DND-41 (cell line): ENCODE results near the gene SLC48A1.

Experiments used
- ATAC-seq: fragments of 200-7000 bp; cut with Tn5 transposase; 3 replicates; pipeline ENCODE4 v1.9.1; 2021; ENCODE audit warnings: low read depth; ENCODE audit not compliant: insufficient read depth
- DNase-seq: peaks from one replicate; pipeline ENCODE4 v3.0.0-alpha.2; 2020
- H2AFZ ChIP-seq: 2 replicates; pipeline ENCODE4 v1.6.0; 2012; ENCODE audit warnings: low read depth, low read length
- H3K27ac ChIP-seq: 2 replicates; pipeline ENCODE4 v1.5.1; 2012; ENCODE audit warnings: low read length, inconsistent platforms
- H3K27me3 ChIP-seq: fragments of 200-600 bp; sonication (generic); 2 replicates; pipeline ENCODE4 v1.6.0; 2012; ENCODE audit warnings: low read length, mild to moderate bottlenecking, inconsistent platforms; ENCODE audit not compliant: insufficient read depth, poor library complexity
- H3K36me3 ChIP-seq: 2 replicates; pipeline ENCODE4 v1.5.1; 2012; ENCODE audit warnings: low read length, inconsistent platforms; ENCODE audit not compliant: insufficient read depth
- H3K4me1 ChIP-seq: 2 replicates; pipeline ENCODE4 v1.5.1; 2012; ENCODE audit warnings: mild to moderate bottlenecking, low read length; ENCODE audit not compliant: insufficient read depth
- H3K4me2 ChIP-seq: 2 replicates; pipeline ENCODE4 v1.6.0; 2012; ENCODE audit warnings: mild to moderate bottlenecking, moderate library complexity, low read length, inconsistent platforms; ENCODE audit not compliant: insufficient read depth
- H3K4me3 ChIP-seq, 2 experiments: fragments of 200-600 bp in 1 of 2; shearing (Covaris generic) in 1 of 2; 2 replicates each; pipeline ENCODE4 v1.5.1; 2012 to 2016; ENCODE audit warnings: inconsistent platforms in 2 of 2, low read length in 2 of 2, mild to moderate bottlenecking in 2 of 2, low read depth in 1 of 2, moderate library complexity in 1 of 2
- H3K79me2 ChIP-seq: 2 replicates; pipeline ENCODE4 v1.6.0; 2012; ENCODE audit warnings: low read length, inconsistent platforms; ENCODE audit not compliant: insufficient read depth
- H3K9ac ChIP-seq: 2 replicates; pipeline ENCODE4 v1.6.0; 2012; ENCODE audit warnings: low read depth, mild to moderate bottlenecking, inconsistent platforms, low read length, moderate library complexity
- H3K9me3 ChIP-seq: 2 replicates; pipeline ENCODE4 v1.5.1; 2012; ENCODE audit warnings: low read length, moderate library complexity, mild to moderate bottlenecking, inconsistent platforms; ENCODE audit not compliant: insufficient read depth, severe bottlenecking
- H4K20me1 ChIP-seq: 2 replicates; pipeline ENCODE4 v1.6.0; 2012; ENCODE audit warnings: low read length; ENCODE audit not compliant: insufficient read depth
- EZH2 ChIP-seq: IDR thresholded peaks from 3 replicates; pipeline ENCODE4 v1.6.1; 2012; ENCODE audit warnings: borderline replicate concordance, low read depth, mild to moderate bottlenecking, moderate library complexity, low read length, inconsistent platforms; ENCODE audit not compliant: severe bottlenecking
- TF ChIP-seq, protein P1 (sequence below): IDR thresholded peaks from 2 replicates; pipeline ENCODE4 v1.5.1; 2012; ENCODE audit warnings: borderline replicate concordance, low read length, moderate library complexity, mild to moderate bottlenecking; ENCODE audit not compliant: poor library complexity, severe bottlenecking; ENCODE audit errors: extremely low read depth

SLC48A1 gene

GRCh38 chr12:47811072-47811396 is 38.0 kb downstream of the SLC48A1 start:
- no peak for DNase-seq
- no peak for TF ChIP-seq EZH2
- TF ChIP-seq, protein P1, sequence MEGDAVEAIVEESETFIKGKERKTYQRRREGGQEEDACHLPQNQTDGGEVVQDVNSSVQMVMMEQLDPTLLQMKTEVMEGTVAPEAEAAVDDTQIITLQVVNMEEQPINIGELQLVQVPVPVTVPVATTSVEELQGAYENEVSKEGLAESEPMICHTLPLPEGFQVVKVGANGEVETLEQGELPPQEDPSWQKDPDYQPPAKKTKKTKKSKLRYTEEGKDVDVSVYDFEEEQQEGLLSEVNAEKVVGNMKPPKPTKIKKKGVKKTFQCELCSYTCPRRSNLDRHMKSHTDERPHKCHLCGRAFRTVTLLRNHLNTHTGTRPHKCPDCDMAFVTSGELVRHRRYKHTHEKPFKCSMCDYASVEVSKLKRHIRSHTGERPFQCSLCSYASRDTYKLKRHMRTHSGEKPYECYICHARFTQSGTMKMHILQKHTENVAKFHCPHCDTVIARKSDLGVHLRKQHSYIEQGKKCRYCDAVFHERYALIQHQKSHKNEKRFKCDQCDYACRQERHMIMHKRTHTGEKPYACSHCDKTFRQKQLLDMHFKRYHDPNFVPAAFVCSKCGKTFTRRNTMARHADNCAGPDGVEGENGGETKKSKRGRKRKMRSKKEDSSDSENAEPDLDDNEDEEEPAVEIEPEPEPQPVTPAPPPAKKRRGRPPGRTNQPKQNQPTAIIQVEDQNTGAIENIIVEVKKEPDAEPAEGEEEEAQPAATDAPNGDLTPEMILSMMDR: no peak
- Histone ChIP-seq H2AFZ (no peak overlapping the region), H4K20me1 (peaks cover 69% of the 10 kb centered on the region), H3K4me2 (no peak overlapping the region), H3K4me1 (peaks cover 70% of the 10 kb centered on the region), H3K27ac (no peak overlapping the region; the same call in 1 of the 2 replicates), H3K36me3 (no peaks in the 10 kb centered on the region), H3K9me3 (no peaks in the 10 kb centered on the region), H3K79me2 (peaks cover 3% of the 10 kb centered on the region; the same call in 1 of the 2 replicates), H3K27me3 (no peaks in the 10 kb centered on the region), H3K9ac (no peak overlapping the region), H3K4me3 (no peak overlapping the region)
- no peak for ATAC-seq

DNA sequence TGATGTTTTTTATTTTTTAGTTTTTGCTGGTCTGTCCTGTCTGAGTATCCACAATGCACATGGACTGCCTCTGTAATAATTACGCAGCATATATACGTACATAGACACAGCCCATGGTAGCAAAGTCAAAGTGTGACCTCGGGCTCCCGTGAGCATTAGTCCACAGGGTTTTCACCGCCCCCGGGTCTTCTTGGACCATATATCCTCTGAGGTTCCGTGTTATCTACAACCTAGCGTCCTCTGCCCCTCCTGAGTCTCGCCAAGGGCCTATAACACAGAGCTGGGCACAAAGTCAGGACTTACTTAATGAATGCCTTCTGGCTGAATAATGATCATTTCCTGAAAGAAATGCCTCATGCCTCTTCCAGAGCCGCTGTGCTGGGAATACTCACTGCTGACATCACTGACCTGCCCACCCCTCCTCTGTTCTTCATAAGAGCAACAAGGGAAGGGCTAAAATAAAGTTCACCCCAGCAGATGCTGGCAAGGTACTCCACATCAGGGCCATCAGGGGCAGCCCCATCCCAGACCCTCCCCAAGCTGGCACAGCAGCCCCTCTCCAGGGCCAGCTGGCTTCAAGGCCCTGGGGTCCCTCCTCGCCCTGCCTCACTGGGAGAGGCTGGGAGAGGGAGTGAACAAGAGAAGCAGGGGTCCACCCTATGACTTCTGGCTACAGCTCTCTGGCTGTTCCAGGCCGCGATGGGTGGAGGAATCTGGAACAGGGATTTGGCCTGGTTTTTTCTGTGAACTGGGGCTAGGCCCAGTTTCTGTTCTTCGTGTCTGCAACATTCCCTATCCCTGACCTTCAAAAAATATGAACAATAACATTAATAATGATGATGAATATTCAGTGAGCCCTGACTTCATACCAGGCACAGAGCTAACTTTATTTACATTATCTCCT is 38.8 kb downstream of the SLC48A1 start:
- Histone ChIP-seq H3K36me3 (no peaks in the 10 kb centered on the region), H3K79me2 (peaks cover 3% of the 10 kb centered on the region; the same call in 1 of the 2 replicates), H3K4me3 (no peak overlapping the region), H4K20me1 (peaks cover 71% of the 10 kb centered on the region), H3K9me3 (no peaks in the 10 kb centered on the region), H3K27ac (no peak overlapping the region), H3K27me3 (no peaks in the 10 kb centered on the region), H3K4me2 (peak overlapping the region; percentile 64), H3K9ac (peak overlapping the region; percentile 34; the same call in 1 of the 2 replicates), H2AFZ (no peak overlapping the region), H3K4me1 (peaks cover 72% of the 10 kb centered on the region)
- no peak for ATAC-seq
- TF ChIP-seq EZH2: no peak
- TF ChIP-seq, protein P1: no peak
- no peak for DNase-seq

DNA sequence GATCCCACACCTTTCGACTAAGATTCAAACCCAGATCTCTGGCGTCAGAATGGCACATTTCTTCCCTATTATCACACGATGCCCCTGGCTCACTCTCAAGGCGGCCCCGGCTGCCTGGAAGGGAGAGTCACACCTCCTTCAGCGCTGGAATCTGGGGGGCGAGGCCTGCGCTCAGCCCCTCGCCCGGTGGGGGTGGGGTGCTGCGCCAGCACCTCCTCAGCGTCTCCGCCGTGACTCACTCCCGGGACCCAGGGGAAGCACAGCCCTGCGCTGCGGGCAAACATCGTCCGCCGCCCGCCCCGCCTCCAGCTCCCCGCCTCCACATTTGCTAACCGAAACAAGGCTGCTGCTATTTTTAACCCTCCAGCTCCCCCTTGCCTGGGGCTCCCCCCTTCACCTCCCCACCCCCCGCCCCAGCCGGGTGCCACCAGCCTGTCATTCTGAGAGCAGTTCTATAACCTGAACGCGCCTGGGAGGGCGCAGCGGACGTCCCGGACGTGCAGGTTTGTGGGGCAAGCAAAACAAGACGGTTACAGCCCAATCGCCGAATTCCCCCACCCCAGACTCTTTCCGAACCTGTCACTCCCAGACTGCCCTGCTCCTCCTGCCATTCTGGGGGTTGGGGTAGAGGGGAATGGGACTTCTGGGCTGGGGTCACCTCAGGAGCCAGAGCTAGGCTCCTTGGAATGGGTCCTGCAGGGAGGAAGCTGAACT is 39.9 kb downstream of the SLC48A1 start:
- H3K4me1 ChIP-seq: peaks cover 73% of the 10 kb centered on the region
- peak; percentile 80 for ATAC-seq
- H4K20me1 ChIP-seq: peaks cover 68% of the 10 kb centered on the region
- peak overlapping the region; percentile 7; the same call in 1 of the 2 replicates for H2AFZ ChIP-seq
- H3K79me2 ChIP-seq: peaks cover 3% of the 10 kb centered on the region; the same call in 1 of the 2 replicates
- peak overlapping the region; percentile 64 for H3K4me2 ChIP-seq
- no peak for TF ChIP-seq EZH2
- TF ChIP-seq, protein P1: peak; percentile 32
- peak overlapping the region; percentile 44 for H3K9ac ChIP-seq
- no peaks in the 10 kb centered on the region for H3K36me3 ChIP-seq
- DNase-seq: peak; percentile 92
- peak overlapping the region; percentile 62 for H3K27ac ChIP-seq
- peak overlapping the region; percentile 5 to 44; a peak in 3 of 4 replicates for H3K4me3 ChIP-seq
- no peaks in the 10 kb centered on the region for H3K9me3 ChIP-seq
- no peaks in the 10 kb centered on the region for H3K27me3 ChIP-seq
